ENCODE results near the gene TMEM91. TPM values are rescaled to one million over a fixed set of nuclear protein-coding genes. Genes with fewer than 3 reads are reported as not detected.
"Not testable (repeated sequence)": the region's sequence is repeated elsewhere in the genome, so short reads cannot be mapped to it uniquely, and the experiment has no call there.

TMEM91 gene
- polyA plus RNA-seq, 1 of the 3 experiments (the other 2 are of a cell fraction), result 5.7 TPM

GRCh38 chr19:41369769-41370168 is 6.6 kb upstream of the TMEM91 start:
- Histone ChIP-seq H3K27ac (ENCODE audit: low read depth in 2 of 2, low read length in 1 of 2) (no peak overlapping the region), H3K9me2 (no peaks in the 10 kb centered on the region), H3F3A (replicated peaks; ENCODE audit: insufficient read depth) (peaks cover 29% of the 10 kb centered on the region), H4K20me1 (ENCODE audit: insufficient read depth) (peaks cover 17% of the 10 kb centered on the region; the same call in 1 of the 2 replicates), H3K9me3 (no peaks in the 10 kb centered on the region), H2AFZ (ENCODE audit: low read depth) (no peak overlapping the region), H3K36me3 (replicated peaks in 1 of 2; ENCODE audit: control insufficient read depth in 1 of 2, insufficient read depth in 2 of 2, low read length in 1 of 2) (peaks cover 0 to 3% of the 10 kb centered on the region in 2 experiments), H3K27me3 (ENCODE audit: insufficient read depth) (no peaks in the 10 kb centered on the region), H3K4me3 (ENCODE audit: low read depth in 2 of 2, low read length in 1 of 2) (no peak overlapping the region), H3K9ac (no peak overlapping the region), H3K79me2 (ENCODE audit: insufficient read depth) (peaks cover 63% of the 10 kb centered on the region), H3K4me1 (ENCODE audit: control insufficient read depth in 1 of 2, insufficient read depth in 2 of 2, low read depth in 1 of 2, low read length in 1 of 2) (peaks cover 14 to 21% of the 10 kb centered on the region in 2 experiments; a peak in 3 of 4 replicates), H3K4me2 (no peak overlapping the region)
- CTCF ChIA-PET, result interaction anchor here (1.4 kb wide), 1 partner anchor 905 kb away, joined by 3 read pairs; no protein-coding TSS in a partner anchor
- 96% methylated on average over 2 of the region's 2 CpGs for whole genome bisulfite sequencing (ENCODE audit: low lambda C conversion rate)
- DNase-seq, result no peak
- POLR2A ChIA-PET, result interaction anchor here (0.6 kb wide), 1 partner anchor 11 kb away, joined by 3 read pairs; no protein-coding TSS in a partner anchor
- TF ChIP-seq TEAD4 (IDR thresholded peaks at IDR 0.05; ENCODE audit: borderline replicate concordance, insufficient read depth), result no peak
- TF ChIP-seq, protein P1, sequence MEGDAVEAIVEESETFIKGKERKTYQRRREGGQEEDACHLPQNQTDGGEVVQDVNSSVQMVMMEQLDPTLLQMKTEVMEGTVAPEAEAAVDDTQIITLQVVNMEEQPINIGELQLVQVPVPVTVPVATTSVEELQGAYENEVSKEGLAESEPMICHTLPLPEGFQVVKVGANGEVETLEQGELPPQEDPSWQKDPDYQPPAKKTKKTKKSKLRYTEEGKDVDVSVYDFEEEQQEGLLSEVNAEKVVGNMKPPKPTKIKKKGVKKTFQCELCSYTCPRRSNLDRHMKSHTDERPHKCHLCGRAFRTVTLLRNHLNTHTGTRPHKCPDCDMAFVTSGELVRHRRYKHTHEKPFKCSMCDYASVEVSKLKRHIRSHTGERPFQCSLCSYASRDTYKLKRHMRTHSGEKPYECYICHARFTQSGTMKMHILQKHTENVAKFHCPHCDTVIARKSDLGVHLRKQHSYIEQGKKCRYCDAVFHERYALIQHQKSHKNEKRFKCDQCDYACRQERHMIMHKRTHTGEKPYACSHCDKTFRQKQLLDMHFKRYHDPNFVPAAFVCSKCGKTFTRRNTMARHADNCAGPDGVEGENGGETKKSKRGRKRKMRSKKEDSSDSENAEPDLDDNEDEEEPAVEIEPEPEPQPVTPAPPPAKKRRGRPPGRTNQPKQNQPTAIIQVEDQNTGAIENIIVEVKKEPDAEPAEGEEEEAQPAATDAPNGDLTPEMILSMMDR (IDR thresholded peaks at IDR 0.05), result no peak
- no peak for TF ChIP-seq MXI1 (IDR thresholded peaks at IDR 0.05; ENCODE audit: low read depth, low read length)
- TF ChIP-seq POLR2AphosphoS5 (IDR thresholded peaks at IDR 0.05; ENCODE audit: low read depth, low read length), result no peak

DNA sequence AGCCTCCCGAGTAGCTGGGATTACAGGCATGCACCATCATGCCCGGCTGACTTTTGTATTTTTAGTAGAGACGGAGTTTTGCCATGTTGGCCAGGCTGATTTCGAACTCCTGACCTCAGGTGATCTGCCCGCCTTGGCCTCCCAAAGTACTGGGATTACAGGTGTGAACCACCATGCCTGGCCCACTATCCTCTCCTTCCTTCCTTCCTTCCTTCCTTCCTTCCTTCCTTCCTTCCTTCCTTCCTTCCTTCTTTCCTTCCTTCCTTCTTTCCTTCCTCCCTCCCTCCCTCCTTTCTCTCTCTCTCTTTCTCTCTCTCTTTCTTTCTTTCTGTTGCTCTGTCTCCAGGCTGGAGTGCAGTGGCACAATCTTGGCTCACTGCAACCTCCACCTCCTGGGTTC is 5.2 kb upstream of the TMEM91 start:
- DNase-seq; H3K9ac ChIP-seq; CTCF ChIA-PET; H3K9me2 ChIP-seq; H3K27me3 ChIP-seq (ENCODE audit: insufficient read depth); H3K9me3 ChIP-seq; H3K4me3 ChIP-seq (ENCODE audit: low read depth in 2 of 2, low read length in 1 of 2); H3K4me2 ChIP-seq; H3K36me3 ChIP-seq (replicated peaks in 1 of 2; ENCODE audit: control insufficient read depth in 1 of 2, insufficient read depth in 2 of 2, low read length in 1 of 2); H2AFZ ChIP-seq (ENCODE audit: low read depth); H3K27ac ChIP-seq (ENCODE audit: low read depth in 2 of 2, low read length in 1 of 2): not testable (repeated sequence)
- H3F3A ChIP-seq (replicated peaks; ENCODE audit: insufficient read depth), result peaks cover 30% of the 10 kb centered on the region
- H3K79me2 ChIP-seq (ENCODE audit: insufficient read depth), result peaks cover 52% of the 10 kb centered on the region
- 98% methylated on average over 5 of the region's 5 CpGs for WGBS (ENCODE audit: low lambda C conversion rate)
- POLR2A ChIA-PET, result interaction anchor here (0.6 kb wide), 1 partner anchor 7 kb away, joined by 3 read pairs; the partner anchor contains the start of gene B9D2
- H4K20me1 ChIP-seq (ENCODE audit: insufficient read depth), result peaks cover 19% of the 10 kb centered on the region; the same call in 1 of the 2 replicates
- H3K4me1 ChIP-seq (ENCODE audit: control insufficient read depth in 1 of 2, insufficient read depth in 2 of 2, low read depth in 1 of 2, low read length in 1 of 2), result peaks cover 11 to 21% of the 10 kb centered on the region in 2 experiments; a peak in 3 of 4 replicates

DNA sequence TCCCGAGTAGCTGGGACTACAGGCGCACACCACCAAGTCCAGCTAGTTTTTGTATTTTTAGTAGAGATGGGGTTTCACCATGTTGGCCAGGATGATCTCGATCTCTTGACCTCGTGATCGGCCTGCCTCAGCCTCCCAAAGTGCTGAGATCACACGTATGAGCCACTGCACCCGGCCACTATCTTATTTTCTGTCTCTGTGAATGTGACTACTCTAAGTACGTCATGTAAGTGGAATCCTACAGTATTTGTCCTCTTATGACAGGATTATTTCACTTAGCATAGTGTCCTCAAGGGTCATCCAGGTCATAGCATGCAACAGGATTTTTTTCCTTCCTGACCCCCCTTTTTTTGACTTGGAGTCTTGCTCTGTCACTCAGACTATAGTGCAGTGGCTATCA is 4.8 kb upstream of the TMEM91 start:
- no peak for DNase-seq
- H3K9ac ChIP-seq, result no peak overlapping the region
- TF ChIP-seq PBX3 (IDR thresholded peaks at IDR 0.05), result no peak
- no peak for TF ChIP-seq POLR2AphosphoS5 (IDR thresholded peaks at IDR 0.05; ENCODE audit: low read depth, low read length)
- TF ChIP-seq, protein P2, sequence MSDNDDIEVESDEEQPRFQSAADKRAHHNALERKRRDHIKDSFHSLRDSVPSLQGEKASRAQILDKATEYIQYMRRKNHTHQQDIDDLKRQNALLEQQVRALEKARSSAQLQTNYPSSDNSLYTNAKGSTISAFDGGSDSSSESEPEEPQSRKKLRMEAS (IDR thresholded peaks at IDR 0.05; ENCODE audit: low read depth), result no peak
- no peak for TF ChIP-seq TEAD4 (IDR thresholded peaks at IDR 0.05; ENCODE audit: borderline replicate concordance, insufficient read depth)
- TF ChIP-seq EZH2phosphoT487 (IDR thresholded peaks at IDR 0.05; ENCODE audit: borderline replicate concordance, low read depth), result no peak
- no peak for TF ChIP-seq FOXJ3 (CRISPR knock-in tag; IDR thresholded peaks at IDR 0.05)
- no peak for TF ChIP-seq SMC3 (IDR thresholded peaks at IDR 0.05; ENCODE audit: low read depth, low read length)
- TF ChIP-seq MXI1 (IDR thresholded peaks at IDR 0.05; ENCODE audit: low read depth, low read length), result no peak
- no peak overlapping the region for H3K27ac ChIP-seq (ENCODE audit: low read depth in 2 of 2, low read length in 1 of 2)
- H3K4me3 ChIP-seq (ENCODE audit: low read depth in 2 of 2, low read length in 1 of 2), result no peak overlapping the region
- H2AFZ ChIP-seq (ENCODE audit: low read depth), result no peak overlapping the region
- peaks cover 11 to 21% of the 10 kb centered on the region in 2 experiments; a peak in 3 of 4 replicates for H3K4me1 ChIP-seq (ENCODE audit: control insufficient read depth in 1 of 2, insufficient read depth in 2 of 2, low read depth in 1 of 2, low read length in 1 of 2)
- CTCF ChIA-PET, result no interaction called here
- peaks cover 29% of the 10 kb centered on the region for H3F3A ChIP-seq (replicated peaks; ENCODE audit: insufficient read depth)
- POLR2A ChIA-PET, result interaction anchor here (0.6 kb wide), 1 partner anchor 8 kb away, joined by 3 read pairs; the partner anchor contains the start of gene B9D2
- no peaks in the 10 kb centered on the region for H3K27me3 ChIP-seq (ENCODE audit: insufficient read depth)
- no peak overlapping the region for H3K4me2 ChIP-seq
- peaks cover 47% of the 10 kb centered on the region for H3K79me2 ChIP-seq (ENCODE audit: insufficient read depth)
- no peaks in the 10 kb centered on the region for H3K9me3 ChIP-seq
- peaks cover 19% of the 10 kb centered on the region; the same call in 1 of the 2 replicates for H4K20me1 ChIP-seq (ENCODE audit: insufficient read depth)
- H3K9me2 ChIP-seq, result no peaks in the 10 kb centered on the region
- WGBS (ENCODE audit: low lambda C conversion rate), result 96% methylated on average over 8 of the region's 8 CpGs
- peaks cover 0 to 3% of the 10 kb centered on the region in 2 experiments for H3K36me3 ChIP-seq (replicated peaks in 1 of 2; ENCODE audit: control insufficient read depth in 1 of 2, insufficient read depth in 2 of 2, low read length in 1 of 2)

Measured in SK-N-SH (cell line).